SKM-1 treated with dmso at 0.1 percent for 144 hours (cell line): Measurements from ENCODE around the gene TCEA2.

ENCODE experiments used
- DNase-seq: peaks from one replicate; lab custom pipeline; 2025; ENCODE audit not compliant: unreplicated experiment; lab: John Stamatoyannopoulos, UW

Gene TCEA2

DNA sequence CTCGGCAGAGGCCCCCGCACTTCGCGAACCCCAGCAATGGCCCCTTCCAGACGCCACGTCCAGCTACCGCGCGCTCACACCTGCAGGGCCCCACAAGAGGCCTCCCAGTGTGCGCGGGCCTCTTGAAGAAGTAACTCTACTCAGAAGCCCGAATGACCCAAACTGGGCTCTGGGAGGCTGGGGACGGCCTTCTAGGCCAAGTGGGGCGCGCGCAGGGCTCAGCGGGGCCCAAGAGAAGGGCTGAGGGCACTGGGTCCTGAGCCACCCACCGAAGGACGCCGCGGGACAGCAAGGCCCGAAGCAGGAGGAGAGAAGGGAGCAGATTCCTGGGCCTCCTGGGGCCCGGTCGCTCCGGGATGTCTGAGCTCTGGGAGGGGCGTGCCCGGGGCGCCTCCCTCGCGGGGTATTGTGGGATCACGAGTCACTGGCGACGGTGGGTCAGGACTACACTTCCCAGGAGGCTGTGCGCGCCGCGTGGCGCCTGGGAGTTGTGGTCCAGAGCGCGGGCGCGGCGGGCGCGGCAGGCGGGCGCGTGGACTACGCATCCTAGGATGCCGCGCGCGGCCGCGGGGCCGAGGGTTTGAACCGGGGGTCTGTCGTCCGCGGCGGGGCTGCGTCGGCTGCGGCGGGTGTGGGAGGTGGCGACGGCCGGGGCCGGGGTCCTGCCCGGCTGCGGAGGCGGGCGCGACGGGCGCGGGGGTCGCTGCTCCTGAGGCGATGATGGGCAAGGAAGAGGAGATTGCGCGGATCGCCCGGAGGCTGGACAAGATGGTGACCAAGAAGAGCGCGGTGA lies at the start of gene TCEA2:
TCEA2 (plus strand) TSS at position 603 of the 793 bp plus-strand sequence; CDS start at position 718, 115 bp downstream.
- peak; percentile 93 for DNase-seq

DNA sequence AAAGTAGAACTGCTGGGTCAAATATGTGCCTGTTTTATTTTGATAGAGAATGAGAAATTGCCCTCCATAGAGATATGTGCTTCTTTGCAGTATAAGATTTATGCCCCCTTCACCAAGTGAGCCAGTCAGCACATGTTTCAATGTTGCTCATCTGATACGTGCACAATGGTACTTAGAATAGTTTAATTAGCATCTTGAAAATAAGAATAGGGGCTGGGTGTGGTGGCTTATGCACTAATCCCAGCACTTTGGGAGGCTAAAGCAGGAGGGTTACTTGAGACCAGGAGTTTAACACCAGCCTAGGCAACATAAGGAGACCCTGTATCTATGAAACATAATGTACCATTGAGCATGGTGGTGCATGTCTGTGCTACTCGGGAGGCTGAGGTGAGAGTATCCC lies 47.4 kb upstream of the TCEA2 start:
- no peak for DNase-seq

DNA sequence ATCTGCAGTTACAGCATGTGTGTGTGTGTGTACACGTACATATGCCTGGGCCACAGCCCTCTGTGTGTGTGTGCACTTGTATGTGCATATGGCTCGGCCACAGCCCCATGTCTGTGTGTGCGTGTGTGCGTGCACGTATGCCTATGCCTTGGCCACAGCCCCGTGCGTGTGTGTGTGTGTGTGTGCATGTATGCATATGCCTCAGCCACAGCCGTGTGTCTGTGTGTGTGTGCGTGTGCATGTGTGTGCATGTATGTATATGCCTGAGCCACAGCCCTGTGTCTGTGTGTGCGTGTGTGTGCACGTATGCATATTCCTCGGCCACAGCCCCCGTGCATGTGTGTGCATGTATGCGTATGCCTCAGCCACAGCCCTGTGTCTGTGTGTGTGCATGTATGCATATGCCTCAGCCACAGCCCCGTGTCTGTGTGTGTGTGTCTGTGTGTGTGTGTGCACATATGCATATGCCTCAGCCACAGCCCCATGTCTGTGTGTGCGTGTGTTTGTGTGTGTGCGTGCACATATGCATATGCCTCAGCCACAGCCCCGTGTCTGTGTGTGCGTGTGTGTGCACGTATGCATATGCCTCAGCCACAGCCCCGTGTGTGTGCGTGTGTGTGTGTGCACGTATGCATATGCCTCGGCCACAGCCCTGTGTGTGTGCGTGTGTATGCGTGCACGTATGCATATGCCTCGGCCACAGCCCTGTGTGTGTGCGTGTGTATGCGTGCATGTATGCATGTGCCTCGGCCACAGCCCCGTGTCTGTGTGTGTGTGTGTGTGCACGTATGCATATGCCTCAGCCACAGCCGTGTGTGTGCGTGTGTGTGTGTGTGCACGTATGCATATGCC lies 41.6 kb upstream of the TCEA2 start:
- DNase-seq: no peak

DNA sequence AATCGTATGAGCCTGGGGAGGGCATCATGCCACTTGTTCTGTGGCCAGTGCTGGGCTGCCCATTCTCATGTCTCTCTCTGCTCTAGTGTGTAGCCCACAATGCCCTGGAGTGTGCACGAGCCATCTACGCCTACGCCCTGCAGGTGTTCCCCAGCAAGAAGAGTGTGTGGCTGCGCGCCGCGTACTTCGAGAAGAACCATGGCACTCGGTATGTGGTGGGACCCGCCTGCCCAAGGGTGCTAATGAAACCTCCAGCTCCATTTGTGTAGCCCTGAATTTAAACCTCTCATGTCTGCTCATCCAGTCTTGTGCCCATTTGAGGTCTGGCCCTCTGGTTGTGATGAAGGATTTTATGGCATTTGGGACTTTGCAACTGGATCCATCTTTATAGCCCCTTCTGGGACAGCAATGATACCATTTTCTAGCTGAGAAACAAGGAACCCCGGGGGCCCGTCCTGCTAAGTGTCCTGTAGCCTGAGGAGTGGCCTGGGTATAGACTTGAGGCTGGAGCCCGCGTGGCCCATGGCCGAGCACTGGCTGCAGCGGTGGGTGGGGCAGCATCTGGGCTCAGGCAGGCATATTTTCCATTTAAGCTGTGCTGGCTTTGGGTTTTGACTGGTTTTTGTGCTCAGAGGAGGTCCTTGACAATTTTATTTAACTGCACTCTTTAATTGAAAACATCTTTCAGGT lies 40.2 kb upstream of the TCEA2 start:
- no peak for DNase-seq

DNA sequence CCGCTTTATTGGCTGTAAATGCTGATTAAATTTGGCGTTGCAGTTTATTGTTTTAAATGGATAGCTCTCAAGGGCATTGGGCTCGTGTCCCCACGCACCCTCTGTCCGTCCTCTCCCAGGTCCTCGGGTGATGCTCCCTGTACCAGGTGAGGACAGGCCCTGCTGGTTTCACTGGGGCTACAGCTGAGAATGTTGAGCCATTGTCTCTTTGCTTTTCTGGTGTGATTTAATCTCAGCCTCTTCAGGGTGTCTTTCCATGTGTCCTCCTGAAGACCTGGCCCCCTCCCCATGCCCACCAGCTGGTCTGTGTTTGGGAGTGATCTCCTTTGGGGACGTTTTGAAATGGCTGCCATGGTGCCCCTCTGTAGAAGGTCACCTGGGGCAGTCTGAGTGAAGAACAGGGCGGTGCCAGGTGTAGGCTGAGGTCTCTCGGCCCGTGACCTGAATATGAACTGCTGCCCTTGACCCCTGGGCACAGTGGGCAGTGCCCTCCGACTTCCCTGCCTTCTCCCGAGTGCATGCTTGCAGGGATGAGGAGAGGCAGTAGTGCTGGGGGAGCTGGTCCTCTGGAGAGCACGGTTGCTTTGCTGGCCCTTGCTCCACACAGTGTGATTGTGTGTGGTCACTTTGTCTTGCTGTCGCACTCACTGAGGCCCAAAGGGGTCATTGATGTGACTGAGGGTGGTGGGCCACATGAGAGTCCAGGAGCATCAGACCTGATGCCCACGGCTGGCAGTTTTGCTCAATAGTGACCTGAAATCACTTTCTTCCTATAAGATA lies 39.4 kb upstream of the TCEA2 start:
- DNase-seq: no peak

DNA sequence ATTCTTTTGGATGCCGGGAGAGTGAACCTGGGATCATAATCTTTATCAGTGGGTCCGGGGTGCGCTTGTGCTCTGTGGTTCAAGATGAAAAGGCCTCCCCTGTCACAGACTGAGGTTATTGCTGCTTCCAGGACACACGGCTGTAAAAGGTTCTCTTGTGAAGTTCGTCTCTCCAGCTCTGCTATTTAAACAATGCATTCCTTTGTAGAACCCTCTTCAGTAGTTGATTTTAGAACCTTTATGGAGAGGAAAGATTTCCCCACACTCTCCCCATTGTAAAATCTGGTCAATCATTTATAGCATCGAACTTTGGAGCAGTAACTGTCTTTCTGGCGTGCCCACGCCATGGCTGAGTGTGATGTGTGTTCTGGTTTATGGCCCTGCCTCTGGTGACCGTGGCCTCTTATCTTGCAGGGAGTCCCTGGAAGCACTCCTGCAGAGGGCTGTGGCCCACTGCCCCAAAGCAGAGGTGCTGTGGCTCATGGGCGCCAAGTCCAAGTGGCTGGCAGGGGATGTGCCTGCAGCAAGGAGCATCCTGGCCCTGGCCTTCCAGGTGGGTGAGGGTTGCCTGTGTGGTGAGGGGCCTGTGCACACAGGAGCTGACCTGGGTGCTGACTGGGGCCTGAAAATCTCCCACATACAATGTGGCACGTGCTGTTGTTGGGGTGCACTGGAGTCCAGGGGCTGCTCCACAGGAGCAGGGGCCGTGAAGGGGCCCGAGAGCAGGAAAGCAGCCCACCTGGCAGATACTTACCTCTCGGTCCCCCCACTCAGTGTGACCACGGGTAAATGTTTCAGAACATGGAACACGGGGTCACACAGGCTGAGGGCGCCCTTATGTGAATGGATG lies 38.6 kb upstream of the TCEA2 start:
- no peak for DNase-seq

DNA sequence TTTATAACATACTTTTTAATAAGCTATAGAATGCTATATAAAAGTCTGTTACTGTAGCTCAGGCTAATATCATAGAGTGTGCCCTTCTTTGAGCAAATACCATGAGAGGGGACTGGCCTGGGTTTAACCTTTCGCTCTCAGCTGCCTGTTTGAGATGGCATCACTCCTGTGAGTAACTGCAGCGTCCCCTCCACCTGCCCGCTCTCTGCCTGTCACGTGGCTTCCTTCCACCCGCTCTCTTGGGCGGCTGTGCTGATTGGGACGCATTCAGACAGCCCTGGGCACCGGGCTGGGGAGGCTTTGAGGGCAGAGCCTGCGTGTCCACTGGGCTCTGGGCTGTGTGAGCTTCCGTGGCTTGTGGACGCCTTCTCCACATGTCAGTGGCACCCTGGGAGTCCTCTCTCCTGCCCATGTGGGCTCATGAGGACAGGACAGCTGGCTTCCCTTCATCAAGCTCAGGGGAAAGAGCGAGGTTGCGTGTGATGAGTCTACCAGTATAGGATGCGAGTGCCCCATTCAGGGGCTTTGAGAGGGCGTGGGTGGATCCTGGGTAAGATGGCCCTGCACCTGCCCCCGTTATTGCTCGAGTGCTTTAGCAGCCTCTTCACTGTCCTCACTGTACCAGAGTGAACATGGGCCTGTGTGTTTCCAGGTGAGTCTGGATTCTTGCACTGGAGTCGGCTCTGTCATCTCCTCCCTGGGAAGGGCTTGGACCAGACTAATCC lies 37.7 kb upstream of the TCEA2 start:
- DNase-seq: no peak

DNA sequence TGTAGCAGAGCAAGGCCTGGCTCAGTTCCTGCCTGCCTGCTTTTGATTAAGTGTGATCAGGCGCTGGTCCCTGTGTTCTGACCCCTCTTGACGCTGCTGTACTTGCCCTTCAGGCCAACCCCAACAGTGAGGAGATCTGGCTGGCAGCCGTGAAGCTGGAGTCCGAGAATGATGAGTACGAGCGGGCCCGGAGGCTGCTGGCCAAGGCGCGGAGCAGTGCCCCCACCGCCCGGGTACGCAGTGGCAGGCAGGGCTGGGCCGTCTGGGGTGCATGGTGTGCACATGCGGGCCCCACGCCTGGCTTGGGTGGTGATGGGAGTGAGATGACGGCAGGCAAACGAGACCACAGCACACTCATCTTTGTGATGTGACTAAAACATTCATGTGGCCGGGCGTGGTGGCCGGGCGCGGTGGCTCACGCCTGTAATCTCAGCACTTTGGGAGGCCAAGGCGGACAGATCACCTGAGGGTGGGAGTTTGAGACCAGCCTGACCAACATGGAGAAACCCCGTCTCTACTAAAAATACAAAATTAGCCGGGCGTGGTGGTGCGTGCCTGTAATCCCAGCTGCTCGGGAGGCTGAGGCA lies 37.1 kb upstream of the TCEA2 start:
- DNase-seq: no peak

DNA sequence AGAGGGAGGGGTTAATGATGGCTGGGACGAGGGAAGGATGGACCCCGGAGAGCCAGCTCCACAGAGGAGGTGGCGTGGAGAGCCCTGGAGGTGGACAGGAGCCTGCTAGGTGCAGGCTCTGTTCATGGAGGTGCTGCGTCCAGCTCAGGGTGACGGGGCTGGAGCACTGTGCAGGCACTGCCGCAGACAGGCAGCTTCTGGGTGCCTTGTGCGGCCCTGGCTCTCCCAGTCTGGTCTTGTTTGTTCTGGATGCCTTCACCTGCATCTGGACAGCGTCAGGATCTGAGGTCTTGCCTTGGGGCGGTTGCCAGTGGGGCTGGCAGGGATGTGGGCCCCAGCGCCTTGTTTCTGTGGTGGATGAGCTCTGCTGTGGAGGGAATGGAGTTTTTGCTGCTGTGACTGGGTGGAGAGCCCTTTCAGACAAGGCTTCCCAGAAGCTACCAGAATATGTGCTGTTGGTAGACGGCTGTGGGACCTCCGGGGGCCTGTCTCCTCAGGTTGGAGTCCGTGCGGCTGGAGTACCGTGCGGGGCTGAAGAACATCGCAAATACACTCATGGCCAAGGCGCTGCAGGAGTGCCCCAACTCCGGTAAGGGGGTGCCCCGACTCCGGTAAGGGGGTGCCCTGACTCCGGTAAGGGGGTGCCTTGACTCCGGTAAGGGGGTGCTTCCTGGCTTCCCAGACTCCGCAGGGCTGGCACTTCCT lies 34.9 kb upstream of the TCEA2 start:
- no peak for DNase-seq

DNA sequence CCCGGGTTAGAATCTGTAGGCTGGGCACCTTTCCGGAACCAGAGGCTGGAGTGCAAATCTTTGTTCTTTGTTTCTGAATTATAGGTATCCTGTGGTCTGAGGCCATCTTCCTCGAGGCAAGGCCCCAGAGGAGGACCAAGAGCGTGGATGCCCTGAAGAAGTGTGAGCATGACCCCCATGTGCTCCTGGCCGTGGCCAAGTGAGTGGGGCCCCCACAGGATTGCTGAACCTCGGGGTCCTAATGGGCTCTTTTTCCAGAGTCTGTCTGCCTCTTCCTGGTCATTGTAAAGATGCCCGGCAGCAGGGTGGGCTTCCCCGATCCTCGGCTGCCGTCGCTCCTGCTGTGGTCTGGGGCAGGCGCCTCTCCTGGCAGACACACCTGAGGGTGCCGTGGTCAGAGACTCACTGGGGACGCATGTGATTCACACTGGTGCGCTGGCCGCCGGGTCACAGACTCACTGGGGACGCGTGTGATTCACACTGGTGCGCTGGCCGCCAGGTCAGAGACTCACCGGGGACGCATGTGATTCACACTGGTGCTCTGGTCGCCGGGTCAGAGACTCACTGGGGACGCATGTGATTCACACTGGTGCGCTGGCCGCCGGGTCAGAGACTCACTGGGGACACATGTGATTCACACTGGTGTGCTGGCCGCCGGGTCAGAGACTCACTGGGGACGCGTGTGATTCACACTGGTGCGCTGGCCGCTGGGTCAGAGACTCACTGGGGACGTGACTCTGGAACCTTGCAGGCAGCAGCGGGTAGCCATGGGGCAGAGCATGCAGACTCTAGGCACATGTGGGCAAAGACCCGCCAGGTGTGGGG lies 33.5 kb upstream of the TCEA2 start:
- DNase-seq: no peak

DNA sequence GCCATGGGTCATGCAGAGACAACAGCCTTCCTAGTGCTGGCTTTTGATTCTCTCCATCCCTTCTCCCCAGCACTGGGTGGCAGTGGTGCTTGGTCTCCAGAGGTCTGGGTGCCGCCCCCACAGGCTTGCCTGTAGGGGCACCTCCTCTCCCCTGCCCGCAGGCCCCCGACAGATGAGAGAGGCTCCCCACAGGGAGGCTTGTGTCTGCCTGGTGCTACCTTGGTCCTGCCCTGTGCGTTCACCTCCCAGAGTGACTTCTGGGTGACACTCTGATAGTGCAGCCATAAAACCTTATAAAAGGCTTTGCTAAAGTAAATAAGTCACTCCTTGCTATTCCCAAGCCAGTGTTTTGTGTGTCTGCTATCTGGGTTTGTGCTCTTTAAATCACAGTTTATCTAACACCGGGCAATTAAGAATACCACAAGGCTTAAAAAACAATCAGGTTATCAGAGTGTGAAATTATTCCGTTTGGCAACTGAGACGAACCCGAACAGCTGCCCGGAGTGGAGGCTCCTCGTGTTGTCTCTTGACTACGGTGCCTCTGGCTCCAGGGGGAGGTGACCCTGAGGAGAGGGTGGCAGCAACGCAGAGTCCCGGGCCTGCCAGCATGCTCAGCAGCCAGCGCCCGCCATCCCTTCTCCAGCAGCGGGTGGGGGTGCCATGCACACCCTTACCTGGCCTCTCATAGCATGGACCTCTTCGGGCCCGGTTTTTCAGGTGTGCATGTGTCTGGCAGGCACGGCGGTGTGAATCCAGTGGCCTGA lies 32.4 kb upstream of the TCEA2 start:
- DNase-seq: no peak

DNA sequence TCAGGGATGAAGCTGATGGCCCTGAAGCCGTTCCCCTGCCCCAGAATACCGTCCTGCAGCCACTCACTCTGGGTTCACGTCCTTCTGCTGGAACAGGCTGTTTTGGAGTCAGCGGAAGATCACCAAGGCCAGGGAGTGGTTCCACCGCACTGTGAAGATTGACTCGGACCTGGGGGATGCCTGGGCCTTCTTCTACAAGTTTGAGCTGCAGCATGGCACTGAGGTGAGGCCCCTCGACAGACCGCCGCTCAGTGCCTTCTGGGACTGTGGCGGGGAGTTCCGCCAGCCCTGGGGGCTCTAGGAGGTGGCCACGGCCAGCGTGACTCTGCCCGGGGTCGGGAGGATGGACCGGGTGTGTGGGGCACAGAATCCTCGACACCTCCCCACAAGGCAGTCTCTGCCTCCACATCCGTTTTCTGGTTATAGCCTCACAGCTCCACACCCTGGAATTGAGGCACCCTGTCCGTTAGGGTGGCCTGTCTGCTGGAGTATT lies 31.1 kb upstream of the TCEA2 start:
- DNase-seq: no peak

DNA sequence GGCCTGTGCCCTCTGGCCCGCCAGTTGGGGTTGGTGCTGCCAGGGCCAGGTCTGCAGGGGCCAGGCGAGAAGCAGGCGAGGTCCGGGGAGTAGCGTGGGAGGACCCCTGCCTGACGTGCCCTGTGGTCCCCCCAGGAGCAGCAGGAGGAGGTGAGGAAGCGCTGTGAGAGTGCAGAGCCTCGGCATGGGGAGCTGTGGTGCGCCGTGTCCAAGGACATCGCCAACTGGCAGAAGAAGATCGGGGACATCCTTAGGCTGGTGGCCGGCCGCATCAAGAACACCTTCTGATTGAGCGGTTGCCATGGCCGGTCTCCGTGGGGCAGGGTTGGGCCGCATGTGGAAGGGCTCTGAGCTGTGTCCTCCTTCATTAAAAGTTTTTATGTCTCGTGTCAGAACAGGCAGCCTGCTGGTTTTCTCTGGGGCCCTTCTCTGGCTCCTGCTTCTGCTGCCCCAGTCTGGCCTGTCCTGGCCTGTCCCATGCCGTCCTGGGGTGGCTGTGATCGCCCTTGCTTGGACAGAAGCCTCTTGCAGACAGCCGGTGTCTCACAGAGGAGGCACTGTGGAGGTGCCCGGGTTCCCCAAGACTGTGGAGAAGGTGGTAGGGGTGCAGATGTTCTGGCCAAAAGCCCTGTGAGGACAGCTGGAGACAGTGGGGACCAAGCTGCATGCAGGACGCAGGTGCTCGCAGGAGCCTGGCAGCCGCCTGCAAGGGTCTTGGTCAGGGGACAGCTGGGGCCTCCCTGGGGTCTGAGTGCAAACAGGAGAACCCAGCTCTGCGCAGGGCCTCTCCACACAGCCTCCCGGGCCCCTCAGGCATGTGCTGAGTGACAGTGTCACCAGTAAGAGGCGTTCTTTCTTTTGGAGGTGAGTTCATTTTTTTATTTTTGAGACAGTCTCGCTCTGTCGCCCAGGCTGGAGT lies 30.0 kb upstream of the TCEA2 start:
- no peak for DNase-seq

DNA sequence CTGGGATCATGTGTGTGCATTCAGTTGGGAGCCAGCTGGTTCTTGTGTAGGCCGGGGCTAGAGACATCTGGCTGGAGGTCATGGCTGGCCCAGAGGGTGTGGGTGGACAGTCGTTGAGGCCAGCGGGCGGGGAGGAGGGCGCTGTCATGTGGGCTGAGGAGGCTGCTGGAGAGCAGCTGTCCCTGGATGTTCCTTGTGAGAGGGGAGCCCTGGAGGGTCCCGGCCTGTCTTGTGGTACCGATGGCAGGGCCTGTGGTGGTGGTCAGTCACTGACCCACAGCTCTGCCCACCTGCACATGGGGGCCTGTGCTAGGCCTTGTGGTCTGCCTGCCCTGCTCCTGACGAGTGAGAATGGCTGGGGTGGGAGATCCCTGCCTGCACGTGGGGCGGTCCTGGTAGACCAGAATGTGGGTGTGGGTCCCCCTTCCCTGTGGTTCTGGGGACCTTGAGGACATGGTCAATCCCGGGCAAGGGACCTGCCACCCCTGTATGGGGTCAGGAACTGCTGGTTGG lies 29.0 kb upstream of the TCEA2 start:
- DNase-seq: no peak
